Left forelimb (tissue), 1 donor: ENCODE data around the gene ZNF785.
A peak's percentile ranks its signal among the peaks of the same experiment; 100 is the strongest.
"Not testable (repeated sequence)": the region's sequence is repeated elsewhere in the genome, so short reads cannot be mapped to it uniquely, and the experiment has no call there.

Experiments used
- DNase-seq: peaks from one replicate; pipeline ENCODE4 v3.0.0-alpha.2; 2018; ENCODE audit warnings: low spot score

The ZNF785 gene

DNA sequence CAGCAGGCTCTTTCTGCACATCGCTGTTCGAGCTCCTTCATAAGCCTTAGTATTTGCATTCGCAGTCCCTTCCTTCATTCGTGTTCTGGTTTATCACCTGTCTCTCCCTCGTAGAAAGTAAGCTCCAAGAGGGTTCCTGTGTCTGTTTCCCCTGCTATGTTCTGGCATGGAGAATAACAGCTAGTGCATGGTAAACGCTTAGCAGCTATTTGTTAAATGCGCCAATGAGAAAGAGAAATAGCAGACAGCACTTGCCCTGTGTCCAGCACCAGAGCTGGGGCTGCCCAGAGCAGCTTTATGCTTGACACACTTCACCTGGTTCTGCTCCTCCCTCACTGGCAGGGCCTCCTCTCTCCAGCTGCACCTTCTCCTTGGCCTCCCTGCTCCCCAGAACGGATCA is 19.5 kb downstream of the ZNF785 start:
- DNase-seq, result no peak

DNA sequence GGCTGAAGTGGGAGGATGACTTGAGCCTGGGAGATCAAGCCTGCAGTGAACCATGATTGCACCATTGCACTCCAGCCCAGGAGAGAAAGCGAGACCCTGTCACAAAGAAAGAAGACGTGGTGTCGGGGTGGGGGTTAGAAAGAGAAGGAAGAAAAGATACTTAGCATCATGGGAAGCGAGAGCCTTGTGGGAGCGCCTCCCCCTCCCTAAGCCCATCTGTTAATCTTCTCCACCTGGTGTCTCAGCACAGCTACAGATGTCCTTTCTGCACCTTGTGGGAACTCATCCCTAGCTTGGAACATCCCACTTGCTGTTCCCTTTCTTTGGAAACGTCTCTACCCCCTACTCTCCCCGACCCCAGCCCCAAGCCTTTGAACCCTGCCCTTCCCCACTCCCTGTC is 20.0 kb downstream of the ZNF785 start:
- no peak for DNase-seq

- no peak for DNase-seq
Measured at GRCh38 chr16:30562021-30562420, 23.5 kb downstream of the ZNF785 start.

DNA sequence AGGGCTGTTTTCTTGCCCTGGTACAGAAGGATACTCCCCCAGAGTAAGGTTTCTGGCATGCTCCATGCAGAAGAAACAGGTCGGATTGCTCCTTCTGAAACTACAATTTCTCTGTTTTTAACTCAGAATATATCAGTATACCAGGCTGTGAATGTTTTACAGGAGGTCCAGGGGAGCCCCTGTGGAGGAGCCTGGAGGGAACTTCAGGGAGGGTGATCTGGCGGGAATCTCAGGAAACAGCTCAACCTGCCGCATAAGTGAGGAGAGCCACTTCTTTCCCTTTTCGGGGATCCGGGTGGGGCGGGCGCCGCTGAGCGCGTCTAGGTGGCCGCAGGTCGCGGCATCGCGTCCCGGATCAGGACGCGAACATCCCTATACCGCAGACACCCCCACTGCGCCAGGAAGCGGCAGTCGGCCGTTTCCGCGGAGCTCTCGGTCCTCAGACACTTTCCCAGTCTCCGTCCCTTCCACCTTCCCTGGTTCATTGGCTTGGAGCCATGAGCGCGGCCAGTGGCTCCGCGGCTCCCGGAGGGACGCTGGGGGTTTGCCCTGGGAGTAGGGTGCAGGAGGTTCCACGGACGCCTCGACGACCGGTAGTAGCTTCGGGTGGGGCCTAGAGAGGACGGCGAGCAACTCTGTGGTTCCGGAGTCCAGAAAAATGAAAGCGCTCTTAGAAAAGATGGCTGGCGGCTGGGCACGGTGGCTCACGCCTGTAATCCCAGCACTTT is 24.2 kb downstream of the ZNF785 start:
- no peak for DNase-seq

DNA sequence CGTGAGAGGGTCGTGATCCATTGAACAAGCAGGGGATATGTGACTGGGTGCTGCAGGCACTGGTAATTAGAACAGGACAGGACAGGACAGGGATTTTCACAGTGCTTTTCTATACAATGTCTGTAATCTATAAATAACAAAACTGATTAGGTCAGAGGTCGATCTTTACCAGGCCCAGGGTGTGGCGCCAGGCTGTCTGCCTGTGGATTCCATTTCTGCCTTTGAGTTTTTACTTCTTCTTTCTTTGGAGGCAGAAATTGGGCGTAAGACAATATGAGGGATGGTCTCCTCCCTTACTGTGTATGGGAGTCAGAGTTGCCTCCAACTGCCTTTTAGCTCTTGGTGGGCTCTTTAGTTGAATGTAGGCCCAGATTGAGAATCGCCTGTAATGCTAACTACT is 25.8 kb downstream of the ZNF785 start:
- no peak for DNase-seq

GRCh38 chr16:30558789-30559377 is 26.6 kb downstream of the ZNF785 start:
- DNase-seq, result no peak

DNA sequence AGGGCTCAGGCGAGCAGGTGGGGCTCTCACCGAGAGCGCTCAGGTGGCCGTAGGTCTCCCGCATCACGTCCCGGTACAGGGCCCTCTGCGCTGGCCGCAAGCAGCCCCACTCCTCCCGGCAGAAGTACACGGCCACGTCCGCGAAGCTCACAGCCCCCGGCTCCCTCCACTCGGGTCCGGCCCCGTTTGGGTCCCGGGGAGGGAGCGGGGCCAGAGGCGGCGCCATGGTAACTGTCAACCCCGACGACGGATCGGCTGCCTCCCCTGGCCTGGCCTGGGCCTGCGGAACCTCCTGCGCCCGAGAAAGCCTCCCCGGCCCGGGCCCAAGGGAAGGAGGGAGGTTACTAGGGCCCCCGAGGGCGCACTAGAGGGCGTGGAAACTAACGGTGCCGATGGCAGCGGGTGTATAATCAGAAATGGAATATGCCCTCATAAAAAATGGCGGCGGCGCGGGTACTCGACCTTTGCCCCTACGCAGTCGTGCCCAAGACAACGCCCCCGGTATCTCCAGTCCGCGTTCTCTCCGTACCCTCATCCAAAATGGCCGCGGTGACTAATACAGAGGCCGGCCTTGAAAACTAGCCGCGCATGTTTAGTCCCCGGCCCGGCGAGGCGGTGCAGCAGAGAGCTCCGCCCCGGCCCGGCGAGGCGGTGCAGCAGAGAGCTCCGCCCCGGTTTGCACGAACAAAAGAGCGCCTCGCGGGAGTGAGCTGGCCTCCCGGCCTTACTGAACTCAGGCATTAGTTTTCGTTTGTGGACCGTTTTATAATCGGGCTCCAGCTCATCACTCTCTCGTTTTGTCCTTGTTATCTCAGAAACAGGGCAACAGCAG is 27.3 kb downstream of the ZNF785 start, which contains the start of gene ZNF764:
Gene ZNF764 (minus strand): TSS at position 418 of the 832 bp plus-strand sequence. CDS start 192 bp downstream, at position 226.
- DNase-seq, result peak; percentile 94

GRCh38 chr16:30557707-30557956 is 27.9 kb downstream of the ZNF785 start:
- DNase-seq, result no peak

DNA sequence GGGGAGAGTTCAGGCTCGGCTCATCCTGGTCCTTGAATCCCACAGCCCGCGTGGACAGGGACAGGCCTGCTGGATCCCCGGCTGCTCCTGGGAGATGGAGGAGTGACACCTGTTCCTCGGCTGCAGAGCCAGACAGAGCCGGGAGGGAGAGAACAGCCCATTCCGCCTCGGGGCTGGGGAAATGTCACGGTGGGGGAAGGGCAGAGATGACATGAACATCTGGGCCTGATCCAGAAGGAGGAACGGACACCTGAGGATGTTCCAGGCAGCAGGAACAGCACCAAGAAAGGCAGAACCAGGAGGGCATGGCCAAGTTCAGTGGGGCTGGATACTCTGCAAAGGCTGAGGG is 29.4 kb downstream of the ZNF785 start:
- no peak for DNase-seq

DNA sequence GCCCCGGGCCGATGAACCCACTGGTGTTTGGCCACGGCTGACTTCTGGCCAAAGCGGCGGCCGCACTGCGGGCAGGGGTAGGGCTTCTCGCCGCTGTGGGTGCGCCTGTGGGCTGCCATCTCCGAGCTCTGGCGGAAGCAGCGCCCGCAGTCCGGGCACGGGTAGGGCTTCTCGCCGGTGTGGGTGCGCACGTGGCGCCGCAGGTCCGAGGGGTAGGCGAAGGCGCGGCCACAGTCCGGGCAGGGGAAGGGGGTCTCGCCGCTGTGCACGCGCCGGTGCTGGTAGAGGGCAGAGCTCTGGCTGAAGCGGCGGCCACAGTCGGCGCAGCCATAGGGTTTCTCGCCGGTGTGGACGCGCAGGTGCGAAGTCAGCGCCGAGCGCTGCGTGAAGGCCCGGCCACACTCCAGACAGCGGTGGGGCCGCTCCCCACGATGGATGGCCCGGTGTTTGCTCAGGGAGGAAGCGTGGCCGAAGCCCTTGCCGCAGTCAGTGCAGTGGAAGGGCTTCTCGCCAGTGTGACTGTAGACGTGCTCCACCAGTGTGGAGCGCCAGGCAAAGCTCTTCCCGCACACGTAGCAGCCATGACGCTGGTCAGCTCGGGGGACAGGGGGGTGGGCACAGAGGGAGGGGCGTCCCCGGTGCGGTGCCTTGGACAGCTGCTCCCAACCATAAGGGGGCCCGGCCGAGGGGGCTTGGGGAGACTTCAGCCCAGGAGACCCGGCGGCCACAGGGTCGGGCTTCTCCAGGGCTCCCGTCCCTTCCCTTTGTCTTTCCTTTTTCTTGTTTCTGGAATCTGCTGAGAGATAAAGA is 30.0 kb downstream of the ZNF785 start:
- DNase-seq, result no peak

DNA sequence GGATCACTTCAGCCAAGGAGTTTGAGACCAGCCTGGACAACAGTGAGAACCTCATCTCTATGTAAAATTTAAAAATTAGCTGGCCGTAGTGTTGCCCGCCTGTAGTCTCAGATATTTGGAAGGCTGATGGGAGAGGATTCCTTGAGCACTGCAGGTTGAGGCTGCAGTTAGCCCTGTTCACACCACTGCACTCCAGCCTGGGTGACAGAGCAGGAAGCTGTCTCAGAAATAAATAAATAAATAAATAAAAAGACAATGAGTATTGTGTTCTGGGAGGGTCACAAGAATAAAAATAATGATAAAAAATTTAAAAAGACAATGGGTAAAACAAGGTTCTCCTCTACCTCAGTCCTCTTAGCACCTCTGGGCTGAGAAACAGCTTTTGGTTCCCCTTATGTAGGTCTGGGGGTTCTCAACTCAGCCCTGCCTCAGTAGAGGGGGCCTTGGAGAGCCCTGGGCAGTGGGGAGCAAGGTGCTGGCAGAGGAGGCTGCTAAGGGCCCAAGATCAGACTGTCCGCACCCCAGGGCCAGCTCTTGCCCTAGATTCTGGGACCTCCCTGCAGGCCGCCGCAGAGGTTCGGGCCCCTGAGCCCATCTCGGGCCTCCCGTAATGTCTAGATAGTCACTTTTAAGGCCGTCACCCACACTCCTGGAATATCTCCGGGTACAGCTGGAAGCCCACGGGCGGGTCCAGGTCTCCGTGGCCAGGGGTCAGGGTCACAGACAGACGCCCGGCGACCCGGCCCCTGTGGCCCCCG is 30.8 kb downstream of the ZNF785 start:
- no peak for DNase-seq

GRCh38 chr16:30553393-30553899 is 32.1 kb downstream of the ZNF785 start:
- no peak for DNase-seq

DNA sequence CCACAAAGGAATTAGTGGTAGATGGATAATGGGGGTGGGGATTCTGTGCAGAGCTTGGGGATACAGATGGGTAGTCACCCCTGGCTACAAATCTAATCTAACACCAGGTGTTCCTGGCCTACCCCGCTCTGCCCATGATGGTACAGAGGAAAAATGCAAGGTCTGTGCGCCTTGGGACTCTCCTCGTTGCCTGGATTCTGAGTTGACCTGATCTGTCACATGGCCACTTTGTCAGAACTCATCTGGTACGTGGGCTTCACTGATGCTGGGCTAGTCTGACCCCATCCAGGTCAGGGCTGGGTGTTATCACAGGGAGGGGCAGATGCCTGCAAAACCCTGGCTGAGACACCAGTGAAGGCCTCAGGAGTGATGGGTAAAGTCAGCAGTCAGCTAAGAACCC is 32.5 kb downstream of the ZNF785 start:
- no peak for DNase-seq

- no peak for DNase-seq
Measured at GRCh38 chr16:30551781-30552180, 33.7 kb downstream of the ZNF785 start.

- DNase-seq, result no peak
Measured at GRCh38 chr16:30548416-30549253, 36.9 kb downstream of the ZNF785 start.

DNA sequence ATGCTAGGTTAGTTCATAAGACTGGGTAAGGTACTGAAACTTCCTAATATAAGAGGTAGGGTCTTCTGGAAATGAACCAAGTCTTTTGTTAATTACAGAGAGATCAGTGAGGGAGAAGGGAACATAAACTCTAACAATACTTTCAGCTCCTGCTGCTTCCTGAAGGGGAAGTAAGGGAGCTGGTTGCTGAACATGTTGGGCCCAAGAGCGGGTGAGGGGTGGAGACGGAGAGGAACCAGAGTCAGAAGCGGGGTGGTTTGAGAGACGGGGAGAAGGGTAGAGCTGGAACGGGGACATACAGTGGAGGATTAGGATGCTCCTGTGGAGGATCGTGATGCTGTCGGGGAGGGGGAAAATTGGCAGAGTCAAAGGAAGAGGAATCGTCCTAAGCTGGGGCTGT is 39.4 kb downstream of the ZNF785 start:
- no peak for DNase-seq

DNA sequence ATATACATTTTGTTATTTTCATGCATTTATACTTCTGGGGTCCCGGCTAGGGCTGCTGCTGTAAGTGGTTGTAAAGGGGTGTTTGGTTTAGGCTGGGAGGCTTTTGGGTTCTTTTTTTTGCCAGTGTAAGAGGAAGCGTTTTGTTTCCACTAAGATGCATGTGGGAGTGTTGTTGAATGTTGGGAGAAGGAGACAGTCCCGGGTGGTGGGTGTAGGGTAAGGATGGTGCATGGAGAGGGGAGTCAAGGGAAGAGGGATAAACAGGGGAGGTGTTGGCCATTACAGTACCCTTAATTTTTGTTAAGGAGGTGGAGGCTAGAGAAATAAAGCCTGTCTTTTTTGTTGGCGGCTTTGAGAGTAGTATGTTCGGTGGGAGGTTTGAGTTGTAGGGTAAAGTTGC is 42.4 kb downstream of the ZNF785 start:
- DNase-seq, result no peak

DNA sequence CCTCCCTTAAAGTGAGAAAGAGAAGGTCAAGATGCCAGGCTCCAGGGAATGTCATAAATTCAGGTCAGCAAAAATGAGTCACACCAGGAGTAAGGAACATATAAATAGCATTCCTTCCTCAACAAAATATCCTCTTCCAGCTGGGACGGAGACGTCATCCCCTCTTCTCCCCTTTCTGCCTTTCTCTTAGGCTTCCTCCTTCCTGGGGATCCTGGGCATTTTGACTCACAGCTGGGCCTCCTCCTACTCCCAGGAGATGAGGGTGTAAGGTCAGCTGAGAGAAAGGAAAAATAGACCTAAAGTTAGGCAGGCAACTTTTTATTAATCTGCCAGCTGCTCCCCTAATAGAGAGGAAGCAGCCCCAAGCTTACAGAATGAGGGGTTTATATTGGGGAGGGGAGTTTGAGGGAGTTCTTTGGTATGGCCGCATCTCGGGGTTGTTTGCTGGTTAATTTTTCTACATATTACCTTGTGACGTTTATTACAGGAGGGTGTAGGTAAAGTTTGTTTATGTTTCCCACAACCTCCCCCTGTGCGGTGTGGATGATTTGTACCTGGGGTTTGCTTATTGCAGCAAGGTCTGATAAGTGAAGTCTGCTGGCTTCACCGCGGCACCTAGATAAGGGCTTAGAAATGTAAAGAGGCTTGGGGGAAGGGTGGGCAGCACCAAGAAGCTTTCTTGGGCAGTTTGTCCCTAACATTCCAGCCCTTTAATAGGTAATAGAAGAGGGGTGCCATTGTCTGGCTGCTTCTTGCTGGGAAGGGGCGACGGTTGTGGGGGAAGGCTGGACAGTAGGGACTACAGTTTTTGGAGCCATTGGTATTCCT is 43.8 kb downstream of the ZNF785 start:
- DNase-seq, result no peak

DNA sequence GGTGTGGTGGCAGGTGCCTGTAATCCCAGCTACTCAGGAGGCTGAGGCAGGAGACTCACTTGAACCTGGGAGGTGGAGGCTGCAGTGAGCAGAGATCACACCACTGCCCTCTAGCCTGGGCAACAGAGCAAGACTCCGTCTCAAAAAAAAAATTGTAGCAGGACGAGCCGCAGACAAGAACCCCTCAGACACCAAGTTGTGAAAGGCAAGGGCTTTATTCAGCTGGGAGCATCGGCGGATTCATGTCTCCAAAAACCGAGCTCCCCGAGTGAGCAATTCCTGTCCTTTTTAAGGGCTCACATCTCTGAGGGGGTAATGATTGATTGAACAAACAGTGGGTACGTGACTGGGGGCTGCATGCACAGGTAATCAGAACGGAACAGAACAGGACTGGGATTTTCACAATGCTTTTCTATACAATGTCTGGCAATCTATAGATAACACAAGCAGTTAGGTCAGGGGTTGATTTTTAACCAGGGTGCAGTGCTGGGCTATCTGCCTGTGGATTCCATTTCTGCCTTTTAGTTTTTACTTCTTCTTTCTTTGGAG is 44.5 kb downstream of the ZNF785 start:
- DNase-seq, result not testable (repeated sequence)
